T-helper 9 cell (primary cell): ENCODE results near the gene GRK6.

Source experiments
- DNase-seq: peaks from one replicate; pipeline ENCODE4 v3.0.0-alpha.2; 2020

GRK6 gene

GRCh38 chr5:177427211-177427822 is 841 bp downstream of the GRK6 start:
- DNase-seq, result no peak

GRCh38 chr5:177427919-177428573 is 1.6 kb downstream of the GRK6 start:
- DNase-seq, result no peak

- DNase-seq, result no peak
Measured at GRCh38 chr5:177428574-177429217, 2.2 kb downstream of the GRK6 start.

- DNase-seq, result peak; percentile 72
Measured at GRCh38 chr5:177429248-177430040, 3.0 kb downstream of the GRK6 start.

GRCh38 chr5:177430140-177430951 is 3.9 kb downstream of the GRK6 start:
- DNase-seq, result no peak

- DNase-seq, result no peak
Measured at GRCh38 chr5:177430972-177431316, 4.5 kb downstream of the GRK6 start.

- DNase-seq, result peak; percentile 55
Measured at GRCh38 chr5:177431317-177432142, 5.1 kb downstream of the GRK6 start.

- no peak for DNase-seq
Measured at GRCh38 chr5:177432143-177432838, 5.8 kb downstream of the GRK6 start.

- DNase-seq, result no peak
Measured at GRCh38 chr5:177432839-177433657, 6.6 kb downstream of the GRK6 start.

GRCh38 chr5:177433658-177434217 is 7.3 kb downstream of the GRK6 start:
- no peak for DNase-seq

- DNase-seq, result no peak
Measured at GRCh38 chr5:177434437-177434836, 8.0 kb downstream of the GRK6 start.

GRCh38 chr5:177434942-177435738 is 8.7 kb downstream of the GRK6 start:
- DNase-seq, result no peak

- no peak for DNase-seq
Measured at GRCh38 chr5:177435847-177436536, 9.5 kb downstream of the GRK6 start.

- DNase-seq, result no peak
Measured at GRCh38 chr5:177437623-177438022, 11.1 kb downstream of the GRK6 start.

- no peak for DNase-seq
Measured at GRCh38 chr5:177438468-177438867, 12.0 kb downstream of the GRK6 start.

- DNase-seq, result no peak
Measured at GRCh38 chr5:177439518-177440053, 13.1 kb downstream of the GRK6 start.

GRCh38 chr5:177440211-177440989 is 13.9 kb downstream of the GRK6 start:
- DNase-seq, result peak; percentile 55
